Mesodermal cell (in vitro differentiated cells): ENCODE measurements around the gene NFATC3. TPM values are rescaled to one million over a fixed set of nuclear protein-coding genes. Genes with fewer than 3 reads are reported as not detected.

Source experiments
- H3K27ac ChIP-seq: 2 replicates; pipeline ENCODE4 v1.7.0; 2013; ENCODE audit warnings: mild to moderate bottlenecking, low read depth, low read length, moderate library complexity; ENCODE audit not compliant: severe bottlenecking
- H3K36me3 ChIP-seq: 2 replicates; pipeline ENCODE4 v1.7.1; 2013; ENCODE audit warnings: mild to moderate bottlenecking, low read length, moderate library complexity; ENCODE audit not compliant: control insufficient read depth, insufficient read depth
- H3K4me1 ChIP-seq: one replicate; pipeline ENCODE4 v1.7.1; 2013; ENCODE audit warnings: mild to moderate bottlenecking, low read length; ENCODE audit not compliant: insufficient read depth, control insufficient read depth, poor library complexity, severe bottlenecking
- H3K4me3 ChIP-seq: 2 replicates; pipeline ENCODE4 v1.7.0; 2013; ENCODE audit warnings: low read length, control low read depth, mild to moderate bottlenecking; ENCODE audit not compliant: insufficient read depth, poor library complexity, severe bottlenecking; ENCODE audit errors: extremely low read depth
- H3K9me3 ChIP-seq: 2 replicates; pipeline ENCODE4 v1.7.1; 2013; ENCODE audit warnings: mild to moderate bottlenecking, low read length, moderate library complexity; ENCODE audit not compliant: control insufficient read depth
- WGBS, 2 experiments: methylation state at CpG; one replicate each; pipeline ENCODE4 v1.1.5; 2013; ENCODE audit warnings: missing lambda C conversion rate in 2 of 2; ENCODE audit not compliant: insufficient coverage in 2 of 2; 5-methylcytosine and 5-hydroxymethylcytosine counted together
- polyA plus RNA-seq, 2 experiments: library from polyadenylated mRNA; stranded (reverse); fragments of 50-300 nt; gene quantifications; one replicate each; pipeline ENCODE4 v1.2.3, GENCODE V29; 2013

Gene NFATC3
- 19.3 TPM for polyA plus RNA-seq (2013, experiment 1 of 2)
- 20.2 TPM for polyA plus RNA-seq (2013, experiment 2 of 2)

GRCh38 chr16:68085259-68086071 lies at the start of gene NFATC3:
Gene NFATC3 (plus strand): TSS chr16:68085370. CDS start chr16:68085682, 312 bp downstream.
- peak within 1 kb of the TSS; percentile 95 for H3K27ac ChIP-seq
- no peaks in the 10 kb centered on the region for H3K36me3 ChIP-seq
- 0 to 1% methylated on average over 52 to 98 of the region's 104 CpGs for WGBS, 2 experiments
- no peaks in the 10 kb centered on the region for H3K9me3 ChIP-seq
- peak within 1 kb of the TSS; percentile 88 for H3K4me3 ChIP-seq
- H3K4me1 ChIP-seq, result peaks cover 13% of the 10 kb centered on the region

DNA sequence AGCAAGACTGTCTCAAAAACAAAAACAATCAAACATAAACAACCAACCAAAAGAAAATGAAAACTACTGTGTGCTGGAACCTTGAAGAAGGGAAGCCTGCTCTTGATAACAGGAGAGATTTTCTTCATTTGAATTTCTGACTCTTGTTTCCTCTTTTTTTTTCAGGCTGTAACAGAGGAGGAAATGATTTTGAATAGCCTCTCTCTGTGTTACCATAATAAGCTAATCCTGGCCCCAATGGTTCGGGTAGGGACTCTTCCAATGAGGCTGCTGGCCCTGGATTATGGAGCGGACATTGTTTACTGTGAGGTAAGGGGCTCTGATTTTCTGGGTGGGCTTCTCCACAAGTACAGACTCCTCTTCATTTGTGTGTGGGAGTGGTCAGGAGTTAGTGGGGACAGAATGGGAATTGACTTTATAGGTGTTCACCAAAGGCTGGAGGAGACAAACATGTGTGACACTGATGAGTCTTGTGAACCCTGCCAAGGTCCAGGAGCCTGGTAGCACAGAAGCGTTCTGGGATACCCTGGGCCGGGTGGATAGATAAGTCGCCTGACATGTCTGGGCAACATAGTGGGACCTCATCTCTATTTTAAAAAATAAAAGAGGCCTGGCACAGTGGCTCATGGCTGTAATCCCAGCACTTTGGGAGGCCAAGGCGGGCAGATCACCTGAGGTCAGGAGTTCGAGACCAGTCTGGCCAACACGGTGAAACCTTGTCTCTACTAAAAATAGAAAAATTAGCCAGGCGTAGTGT lies 47.2 kb upstream of the NFATC3 start:
- H3K36me3 ChIP-seq, result peaks cover 26% of the 10 kb centered on the region
- no peak overlapping the region for H3K4me3 ChIP-seq
- H3K4me1 ChIP-seq, result no peaks in the 10 kb centered on the region
- no peaks in the 10 kb centered on the region for H3K9me3 ChIP-seq
- WGBS, 2 experiments, result 90 to 95% methylated on average over 7 to 9 of the region's 9 CpGs
- H3K27ac ChIP-seq, result no peak overlapping the region

DNA sequence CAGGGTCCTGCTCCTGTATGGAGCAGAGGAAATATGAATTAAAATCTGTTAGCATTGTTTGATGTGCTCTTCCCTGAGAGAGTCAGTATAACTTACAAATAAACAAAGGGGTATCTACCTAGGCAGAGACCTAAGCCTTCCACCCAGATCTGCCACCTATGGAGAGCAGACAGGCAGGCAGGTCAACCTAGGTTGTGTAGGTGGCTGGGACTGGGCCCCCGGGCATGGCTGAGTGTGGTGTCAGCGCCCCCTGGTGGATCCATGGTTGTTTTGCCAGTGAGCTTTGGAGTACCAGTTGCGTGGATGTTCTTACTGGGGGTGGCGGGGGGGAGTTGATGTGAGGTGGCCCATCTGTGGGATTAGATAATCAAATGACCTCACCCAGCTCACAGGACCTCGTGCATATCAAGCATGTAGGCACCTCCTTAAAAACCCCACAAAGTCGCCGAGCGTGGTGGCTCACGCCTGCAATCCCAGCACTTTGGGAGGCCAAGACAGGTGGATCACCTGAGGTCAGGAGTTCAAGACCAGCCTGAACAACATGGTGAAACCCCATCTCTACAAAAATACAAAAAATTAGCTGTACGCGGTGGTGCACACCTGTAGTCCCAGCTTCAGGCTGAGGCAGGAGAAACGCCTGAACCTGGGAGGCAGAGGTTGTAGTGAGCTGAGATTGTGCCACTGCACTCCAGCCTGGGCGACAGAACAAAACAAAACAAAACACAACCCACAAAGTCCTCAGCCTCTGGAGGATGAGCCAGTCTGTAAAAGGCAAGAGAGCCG lies 44.5 kb upstream of the NFATC3 start:
- no peaks in the 10 kb centered on the region for H3K9me3 ChIP-seq
- peaks cover 26% of the 10 kb centered on the region for H3K36me3 ChIP-seq
- H3K27ac ChIP-seq, result no peak overlapping the region
- H3K4me3 ChIP-seq, result no peak overlapping the region
- no peaks in the 10 kb centered on the region for H3K4me1 ChIP-seq
- 98 to 100% methylated on average over 1 to 7 of the region's 14 CpGs for WGBS, 2 experiments

DNA sequence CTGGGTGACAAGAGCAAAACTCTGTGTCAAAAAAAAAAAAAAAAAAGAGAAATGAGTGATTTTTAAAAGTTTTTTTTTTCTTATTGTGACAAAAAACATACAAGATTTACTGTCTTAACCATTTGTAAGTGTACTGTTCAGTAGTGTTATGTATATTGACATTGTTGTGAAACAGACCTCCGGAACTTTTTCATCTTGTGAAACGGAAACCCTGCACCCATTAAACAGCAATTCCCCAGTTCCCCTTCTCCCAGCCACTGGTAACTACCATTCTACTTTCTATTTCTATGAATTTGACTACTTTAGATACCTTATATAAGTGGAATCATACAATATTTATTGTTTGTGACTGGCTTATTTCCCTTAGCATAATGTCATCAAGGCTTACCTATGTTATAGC lies 43.4 kb upstream of the NFATC3 start:
- WGBS, 2 experiments, result no CpG with 5 or more reads among the region's 2 CpGs
- Histone ChIP-seq H3K4me3 (no peak overlapping the region), H3K36me3 (peaks cover 30% of the 10 kb centered on the region), H3K9me3 (no peaks in the 10 kb centered on the region), H3K4me1 (no peaks in the 10 kb centered on the region), H3K27ac (no peak overlapping the region)

GRCh38 chr16:68046106-68046505 lies 39.1 kb upstream of the NFATC3 start:
- Histone ChIP-seq H3K27ac (no peak overlapping the region), H3K4me1 (no peaks in the 10 kb centered on the region), H3K9me3 (no peaks in the 10 kb centered on the region), H3K36me3 (peaks cover 25% of the 10 kb centered on the region), H3K4me3 (no peak overlapping the region)
- 88 to 94% methylated on average over 4 to 5 of the region's 7 CpGs for WGBS, 2 experiments

GRCh38 chr16:68047987-68048386 lies 37.2 kb upstream of the NFATC3 start:
- H3K4me3 ChIP-seq, result no peak overlapping the region
- H3K27ac ChIP-seq, result no peak overlapping the region
- WGBS, 2 experiments, result 100% methylated on average over 1 to 2 of the region's 2 CpGs
- no peaks in the 10 kb centered on the region for H3K9me3 ChIP-seq
- peaks cover 30% of the 10 kb centered on the region for H3K36me3 ChIP-seq
- H3K4me1 ChIP-seq, result no peaks in the 10 kb centered on the region

DNA sequence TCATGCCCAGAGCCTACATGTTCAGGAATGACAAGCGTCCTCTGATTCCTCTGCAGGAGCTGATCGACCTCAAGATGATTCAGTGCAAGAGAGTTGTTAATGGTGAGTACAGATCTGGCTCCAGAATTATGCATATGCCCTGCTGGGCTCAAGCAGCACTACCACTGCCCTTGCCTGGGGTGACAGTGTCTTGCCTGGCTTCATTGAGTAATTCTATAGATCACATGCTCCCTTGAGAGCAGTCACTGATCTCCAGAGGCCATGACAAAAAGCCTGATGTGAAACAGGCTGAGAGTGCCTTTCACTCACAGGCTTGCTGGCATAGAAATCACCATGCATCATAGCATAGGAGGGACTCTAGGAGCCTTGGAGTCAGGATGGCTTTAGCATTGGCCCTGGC lies 35.7 kb upstream of the NFATC3 start:
- H3K4me1 ChIP-seq, result no peaks in the 10 kb centered on the region
- no peaks in the 10 kb centered on the region for H3K9me3 ChIP-seq
- H3K36me3 ChIP-seq, result peaks cover 36% of the 10 kb centered on the region
- no peak overlapping the region for H3K4me3 ChIP-seq
- 96 to 100% methylated on average over 2 of the region's 2 CpGs for WGBS, 2 experiments
- no peak overlapping the region for H3K27ac ChIP-seq

GRCh38 chr16:68055395-68055794 lies 29.8 kb upstream of the NFATC3 start:
- no peak overlapping the region for H3K4me3 ChIP-seq
- H3K27ac ChIP-seq, result no peak overlapping the region
- no peaks in the 10 kb centered on the region for H3K9me3 ChIP-seq
- H3K36me3 ChIP-seq, result peaks cover 37% of the 10 kb centered on the region
- 100% methylated on average over 1 to 2 of the region's 3 CpGs for WGBS, 2 experiments
- no peaks in the 10 kb centered on the region for H3K4me1 ChIP-seq

GRCh38 chr16:68059804-68060203 lies 25.4 kb upstream of the NFATC3 start:
- no peak overlapping the region for H3K4me3 ChIP-seq
- peaks cover 30% of the 10 kb centered on the region for H3K36me3 ChIP-seq
- no peaks in the 10 kb centered on the region for H3K9me3 ChIP-seq
- peaks cover 10% of the 10 kb centered on the region for H3K4me1 ChIP-seq
- H3K27ac ChIP-seq, result no peak overlapping the region

GRCh38 chr16:68061396-68061795 lies 23.8 kb upstream of the NFATC3 start:
- Histone ChIP-seq H3K36me3 (peaks cover 28% of the 10 kb centered on the region), H3K9me3 (no peaks in the 10 kb centered on the region), H3K4me1 (peaks cover 23% of the 10 kb centered on the region), H3K4me3 (no peak overlapping the region), H3K27ac (no peak overlapping the region)
- WGBS, 2 experiments, result 92 to 100% methylated on average over 2 of the region's 3 CpGs
